Coronary artery (tissue), 2 donors: Measurements from ENCODE around the gene LRRC3.

Source experiments
- DNase-seq: peaks from one replicate; pipeline ENCODE4 v3.0.0-alpha.2; 2017; ENCODE audit warnings: low spot score
- H3K27ac ChIP-seq, 2 donors: fragments of 200-600 bp; sonication (generic); one replicate each; pipeline ENCODE4 v1.5.1; 2016 to 2019
- H3K4me3 ChIP-seq: fragments of 200-600 bp; sonication (generic); 2 replicates; pipeline ENCODE4 v1.5.1; 2016; ENCODE audit warnings: mild to moderate bottlenecking, moderate library complexity
- CTCF ChIP-seq: fragments of 200-600 bp; sonication (generic); IDR thresholded peaks from one replicate; pipeline ENCODE4 v1.5.1; 2019; ENCODE audit warnings: antibody characterized with exemption

Gene LRRC3

GRCh38 chr21:44448651-44449131 is 6.6 kb upstream of the LRRC3 start:
- Histone ChIP-seq H3K27ac (no peak overlapping the region), H3K4me3 (no peak overlapping the region)
- no peak for DNase-seq
- no peak for TF ChIP-seq CTCF

- H3K27ac ChIP-seq = no peak overlapping the region
- no peak for TF ChIP-seq CTCF
- no peak for DNase-seq
- H3K4me3 ChIP-seq = no peak overlapping the region
These were observed 5.6 kb upstream of the LRRC3 start for GRCh38 chr21:44449473-44450363.

- TF ChIP-seq CTCF = no peak
- no peak overlapping the region for H3K27ac ChIP-seq
- no peak overlapping the region for H3K4me3 ChIP-seq
- DNase-seq = no peak
These were observed 4.9 kb upstream of the LRRC3 start for GRCh38 chr21:44450402-44450801.

GRCh38 chr21:44450999-44451398 is 4.3 kb upstream of the LRRC3 start:
- DNase-seq = no peak
- TF ChIP-seq CTCF = no peak
- Histone ChIP-seq H3K4me3 (no peak overlapping the region), H3K27ac (no peak overlapping the region)

- Histone ChIP-seq H3K27ac (no peak overlapping the region), H3K4me3 (no peak overlapping the region)
- TF ChIP-seq CTCF = no peak
- no peak for DNase-seq
These were observed 2.2 kb upstream of the LRRC3 start for GRCh38 chr21:44453120-44453519.

- Histone ChIP-seq H3K27ac (no peak overlapping the region), H3K4me3 (no peak overlapping the region)
- no peak for DNase-seq
- no peak for TF ChIP-seq CTCF
These were observed 1.3 kb upstream of the LRRC3 start for GRCh38 chr21:44454058-44454457.
